Renal cortical epithelial cell (primary cell): ENCODE data around the gene RAD51D. TPM values are rescaled to one million over a fixed set of nuclear protein-coding genes. Genes with fewer than 3 reads are reported as not detected.
"Not testable (repeated sequence)": the region's sequence is repeated elsewhere in the genome, so short reads cannot be mapped to it uniquely, and the experiment has no call there.

ENCODE experiments used
- DNase-seq: peaks from one replicate; pipeline ENCODE4 v3.0.0-alpha.2; 2011; ENCODE audit warnings: low read depth
- total RNA-seq: library from RNA; depleted of rRNA; stranded (reverse); fragments of >200 nt; gene quantifications from 2 replicates; pipeline ENCODE4 v1.2.3, GENCODE V29; 2014

RAD51D gene
- total RNA-seq, 1 donor from 2014 or later, result 8.8 TPM

DNA sequence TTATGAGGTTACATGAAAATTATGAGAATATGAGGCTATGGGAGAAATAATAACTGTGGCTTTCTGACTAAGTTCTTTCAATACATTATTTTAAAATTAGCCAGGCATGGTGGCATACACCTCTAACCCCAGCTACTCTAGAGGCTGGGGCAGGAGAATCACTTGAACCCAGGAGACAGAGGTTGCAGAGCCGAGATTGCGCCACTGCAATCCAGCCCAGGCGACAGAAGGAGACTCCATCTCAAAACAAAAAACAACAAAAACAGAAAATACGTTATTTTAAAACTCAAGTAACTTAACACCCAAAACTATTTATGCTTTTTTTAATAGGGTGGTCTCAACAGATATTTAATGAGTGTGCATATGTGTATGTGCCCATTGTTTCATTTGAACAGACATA, 53.8 kb downstream of the RAD51D start:
- DNase-seq, result no peak

DNA sequence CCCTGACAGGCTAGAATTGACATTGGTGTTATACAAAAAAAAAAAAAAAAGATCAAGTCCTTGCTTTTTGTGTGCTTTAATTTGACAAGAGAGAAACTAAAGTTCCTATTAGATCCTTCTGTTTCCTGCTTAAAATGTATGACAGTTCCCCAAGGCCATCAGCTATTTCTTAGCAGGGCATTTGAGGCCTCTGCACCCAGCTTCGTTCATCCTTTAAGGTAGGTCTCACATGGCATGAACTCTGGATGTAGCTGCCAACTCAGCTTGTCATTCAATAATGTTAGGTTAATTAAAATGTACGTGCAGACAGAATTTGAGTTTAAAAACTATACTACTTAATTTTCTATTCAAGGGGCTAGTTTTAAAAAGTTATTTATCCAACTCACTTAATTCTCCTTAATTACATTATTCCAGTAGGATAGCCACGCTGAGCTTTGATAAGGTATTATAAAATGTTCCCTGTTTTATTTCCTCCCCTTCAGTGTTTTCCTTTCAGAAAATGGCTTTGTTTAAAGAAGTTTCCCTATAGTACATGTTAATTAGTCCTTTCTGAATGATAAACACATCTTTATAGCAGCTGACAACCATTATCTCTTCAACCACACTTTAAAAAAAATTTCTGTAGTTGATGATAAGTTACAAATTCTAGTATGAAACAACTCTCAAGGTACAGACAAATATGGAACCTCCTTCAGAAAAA, 55.0 kb downstream of the RAD51D start:
- no peak for DNase-seq

DNA sequence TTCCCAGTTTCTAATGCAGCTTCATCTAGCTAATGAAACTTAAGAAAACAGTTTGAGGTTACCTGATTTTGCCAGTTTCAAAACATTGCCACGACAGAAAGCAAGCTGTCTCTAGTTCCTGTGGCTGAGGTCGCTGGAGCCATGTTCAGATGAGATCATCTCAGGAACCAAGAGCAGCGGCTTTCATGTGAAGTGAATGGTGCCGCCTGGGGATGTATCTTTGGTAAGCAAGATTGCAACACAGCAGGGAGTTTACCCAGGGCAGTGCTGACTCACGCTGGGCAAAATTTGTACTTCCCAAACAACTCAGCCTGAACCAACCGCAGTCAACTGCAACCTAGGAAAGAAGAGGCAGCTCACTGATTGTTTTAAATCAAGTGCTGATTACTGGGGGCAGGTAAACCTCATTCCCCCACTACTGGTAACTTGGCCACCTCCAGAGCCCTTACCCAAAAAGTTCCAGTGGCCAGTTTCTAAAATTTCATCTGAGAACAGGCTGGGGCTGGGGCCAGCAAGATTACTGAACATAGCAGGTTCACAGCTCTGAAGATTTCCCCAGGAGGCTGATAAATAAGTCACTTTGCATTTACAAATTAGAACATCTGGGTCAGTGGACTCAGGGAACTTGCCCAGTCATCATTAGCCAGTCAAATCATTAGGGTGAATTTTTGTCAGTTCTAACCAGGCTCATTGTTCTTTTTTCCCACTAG, 56.0 kb downstream of the RAD51D start, which contains the start of gene RFFL:
Gene RFFL (minus strand): TSS at position 194 of the 710 bp plus-strand sequence. CDS start 37,154 bp downstream, outside the sequence.
- DNase-seq, result peak; percentile 100

DNA sequence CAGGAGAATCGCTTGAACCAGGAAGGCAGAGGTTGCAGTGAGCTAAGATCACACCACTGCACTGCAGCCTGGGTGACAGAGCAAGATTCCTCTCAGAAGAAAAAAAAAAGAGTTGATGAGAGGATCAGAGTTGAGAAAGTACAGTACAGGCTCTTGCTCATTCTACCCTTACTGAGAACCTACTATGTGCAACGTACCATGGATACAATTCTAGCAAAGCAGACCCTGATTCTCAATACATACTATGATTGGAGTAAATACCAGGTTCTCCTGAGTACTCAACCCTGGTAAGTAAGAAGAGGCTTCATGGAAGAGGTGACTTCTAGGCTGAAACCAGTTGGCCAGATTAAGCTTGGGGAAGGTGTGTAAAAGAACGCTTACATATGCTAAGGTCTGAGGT, 57.4 kb downstream of the RAD51D start:
- no peak for DNase-seq

DNA sequence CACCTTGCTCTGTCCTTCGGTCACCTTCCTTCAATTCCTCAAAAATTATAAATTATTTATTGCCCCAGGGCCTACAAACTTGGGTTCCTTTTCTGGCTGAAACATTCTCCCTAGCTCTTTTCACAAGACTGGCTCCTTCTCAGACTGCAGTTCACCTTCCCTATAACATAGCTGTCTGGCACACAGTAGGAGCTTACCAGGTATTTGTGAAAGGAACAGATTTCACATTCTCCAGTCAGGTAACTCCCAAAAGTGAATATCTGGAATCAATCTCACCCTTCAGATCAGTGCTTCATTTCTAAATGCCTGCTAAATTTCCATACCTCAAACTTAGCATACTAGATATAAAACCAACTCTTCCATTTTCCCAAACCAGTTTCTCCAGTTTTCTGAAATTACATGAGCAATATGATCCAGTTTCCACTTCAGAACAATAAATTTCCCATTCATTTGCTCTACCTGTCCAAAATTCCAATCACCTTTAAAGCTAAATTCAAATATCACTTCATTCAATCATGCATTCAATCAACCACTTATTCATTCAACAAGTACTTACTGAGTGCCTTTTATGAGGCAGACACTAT, 62.2 kb downstream of the RAD51D start:
- no peak for DNase-seq

DNA sequence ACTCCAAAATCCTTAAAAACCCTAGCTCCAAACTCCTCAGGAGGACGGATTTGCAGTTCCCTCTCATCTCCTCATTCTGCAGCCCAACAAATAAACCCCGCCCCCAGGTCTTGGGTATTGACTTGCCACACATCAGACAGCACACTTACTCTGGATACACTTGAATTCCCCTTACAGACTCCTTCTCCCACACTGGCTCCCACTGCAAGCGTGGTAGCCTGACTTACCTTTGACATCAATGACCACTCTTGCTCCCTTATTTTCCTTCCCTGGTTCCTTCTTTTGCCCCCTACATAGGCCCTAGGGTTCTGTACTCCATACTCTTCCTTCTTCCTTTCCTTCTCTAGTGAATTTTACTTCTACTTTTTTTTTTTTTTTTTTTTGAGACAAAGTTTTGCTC, 63.6 kb downstream of the RAD51D start:
- peak; percentile 89 for DNase-seq

DNA sequence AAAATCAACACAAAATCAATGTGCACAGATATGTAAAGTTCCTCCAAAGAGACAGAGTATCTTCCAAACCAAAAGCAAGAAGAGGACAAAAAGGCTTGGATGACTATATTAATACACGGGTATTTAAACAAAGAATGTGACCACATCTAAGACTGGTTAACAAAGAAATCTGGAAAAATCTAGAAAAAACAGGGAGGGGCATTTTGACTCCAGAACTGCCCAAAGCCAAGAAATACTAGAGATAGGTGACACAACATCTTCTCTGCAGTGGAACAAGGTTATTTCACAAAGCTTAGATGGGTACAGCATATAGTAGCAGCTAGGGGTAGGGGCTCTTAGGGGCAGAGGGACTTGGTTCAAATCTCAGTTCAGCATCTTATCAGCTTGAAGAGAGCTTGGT, 66.5 kb downstream of the RAD51D start:
- DNase-seq, result no peak

DNA sequence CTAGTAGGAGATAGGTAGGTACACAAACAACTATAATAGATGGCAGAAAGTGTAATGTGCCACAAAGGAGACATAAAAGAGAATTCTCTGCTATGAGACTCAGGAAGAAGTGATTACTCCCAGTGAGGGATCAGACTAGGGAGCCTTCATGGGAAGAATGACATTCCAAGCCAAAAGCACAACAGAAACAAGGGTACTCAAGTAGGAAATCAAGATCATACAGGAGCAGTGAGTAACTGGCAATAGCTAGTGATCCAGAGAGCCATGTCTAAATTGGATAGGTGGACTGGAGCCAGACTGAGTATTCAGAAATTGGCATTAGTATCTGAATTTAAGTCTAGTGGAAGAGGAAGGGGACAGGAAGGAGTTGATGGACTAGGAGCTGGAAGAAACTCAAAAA, 66.9 kb downstream of the RAD51D start:
- peak; percentile 77 for DNase-seq

DNA sequence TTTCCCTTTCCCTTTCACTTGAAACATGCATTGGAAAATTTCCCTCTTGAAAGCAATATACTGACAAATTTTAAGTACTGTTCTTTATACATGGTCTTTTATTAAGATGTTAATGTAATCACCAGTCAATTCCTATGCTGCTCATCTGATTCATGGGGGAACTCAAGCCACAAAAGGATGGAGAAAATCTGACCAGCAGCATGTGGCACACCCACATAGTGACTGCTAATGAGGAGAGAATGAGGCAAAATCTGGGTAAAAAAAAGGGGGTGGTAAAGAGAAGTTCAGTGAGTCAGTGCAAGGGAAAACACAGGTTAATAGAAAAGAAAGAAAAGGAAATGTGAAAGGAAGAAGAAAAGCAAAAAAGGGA, 67.4 kb downstream of the RAD51D start:
- DNase-seq, result peak; percentile 80

DNA sequence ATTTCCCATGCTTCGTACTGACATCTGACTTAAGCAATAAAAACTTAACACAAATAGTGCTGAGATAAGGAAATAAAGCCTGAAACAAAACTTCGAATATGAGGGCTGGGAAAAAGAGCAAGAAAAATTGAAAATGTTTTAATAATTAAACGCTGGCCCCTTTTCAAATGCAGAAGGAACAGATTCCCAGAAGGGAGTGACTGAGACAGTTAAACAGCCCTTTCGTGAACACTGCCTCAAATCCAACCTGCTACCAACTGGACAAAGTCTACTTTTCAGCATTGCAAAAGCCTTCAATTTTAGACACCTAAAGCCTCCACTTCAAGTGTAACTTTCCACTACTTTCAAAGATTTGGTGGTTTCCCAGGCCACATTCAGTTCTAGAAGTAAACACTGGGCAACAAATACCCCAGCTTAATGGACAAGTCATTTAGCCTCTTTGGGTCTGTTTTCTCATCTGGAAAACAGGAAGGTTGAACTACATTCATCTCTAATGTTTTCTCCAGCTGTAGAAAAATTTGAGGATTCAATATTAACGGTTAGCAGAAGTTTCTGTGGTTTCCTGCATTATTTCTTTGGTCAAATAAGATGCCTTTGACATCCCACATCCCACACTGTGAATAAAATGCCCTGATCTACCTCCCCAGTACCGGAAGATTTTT, 68.0 kb downstream of the RAD51D start:
- DNase-seq, result peak; percentile 88

DNA sequence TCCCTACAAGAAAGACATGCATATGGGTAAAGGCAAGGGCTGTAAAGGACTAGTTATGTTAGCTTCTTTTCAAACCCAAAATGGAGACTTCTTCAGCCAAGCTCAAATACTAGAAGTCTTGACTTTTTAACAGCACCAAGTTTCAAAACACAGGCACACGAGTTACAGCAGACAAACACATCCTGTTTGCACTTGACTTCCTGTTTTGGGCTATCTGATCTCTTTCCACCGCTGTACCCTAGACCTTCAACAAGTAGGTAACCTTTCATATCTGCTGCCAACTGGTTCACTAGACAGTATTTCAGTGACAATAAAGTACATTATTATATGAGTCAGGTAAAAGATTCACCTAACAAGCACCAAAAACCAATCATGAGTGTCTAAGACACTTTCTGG, 68.5 kb downstream of the RAD51D start:
- peak; percentile 56 for DNase-seq

DNA sequence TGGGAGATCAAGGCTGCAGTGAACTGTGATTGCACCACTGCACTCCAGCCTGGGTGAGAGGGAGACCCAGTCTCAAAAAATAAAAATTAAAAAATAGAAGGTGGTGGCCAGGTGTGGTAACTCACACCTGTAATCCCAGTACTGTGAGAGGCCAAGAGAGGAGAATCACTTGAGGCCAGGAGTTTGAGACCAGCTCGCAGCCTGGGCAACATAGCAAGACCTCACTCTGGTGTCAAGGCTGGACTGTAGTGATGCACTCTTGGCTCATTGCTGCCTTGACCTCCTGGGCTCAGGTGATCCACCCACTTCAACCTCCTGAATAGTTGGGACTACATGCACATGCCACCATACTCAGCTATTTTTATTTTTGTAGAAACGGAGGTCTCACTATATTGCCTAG, 69.5 kb downstream of the RAD51D start:
- DNase-seq, result no peak

DNA sequence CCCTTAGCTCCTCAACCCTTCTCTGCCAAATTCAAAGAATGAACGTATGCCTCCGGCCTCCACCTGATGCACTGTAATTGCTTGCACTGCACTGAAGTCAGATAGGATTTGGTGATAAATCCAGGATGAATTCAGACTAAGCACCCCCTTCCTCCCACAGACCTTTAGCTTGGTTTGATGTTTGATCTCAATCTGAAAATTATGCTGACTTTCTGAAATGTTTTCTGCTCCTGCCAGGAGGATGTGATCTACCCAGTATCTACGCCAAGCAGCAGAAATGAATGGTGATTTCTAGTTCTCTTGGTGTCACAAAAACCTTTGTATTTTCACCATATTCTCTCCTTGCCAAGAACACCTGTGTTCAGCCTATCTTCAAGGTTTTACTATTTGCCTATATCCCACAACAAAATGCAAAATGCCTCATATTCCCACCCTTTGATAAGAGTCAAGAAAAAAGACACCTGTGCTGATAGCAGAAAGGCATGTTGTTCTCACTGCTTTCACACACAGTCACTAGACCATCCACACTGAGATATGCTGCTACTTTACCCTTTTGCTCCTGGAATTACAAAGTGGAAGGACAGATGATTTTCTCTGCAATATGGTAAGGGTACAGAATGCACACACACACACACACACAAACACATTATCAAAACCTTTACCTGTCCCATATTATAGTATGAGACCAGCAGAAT, 70.8 kb downstream of the RAD51D start:
- DNase-seq, result no peak

DNA sequence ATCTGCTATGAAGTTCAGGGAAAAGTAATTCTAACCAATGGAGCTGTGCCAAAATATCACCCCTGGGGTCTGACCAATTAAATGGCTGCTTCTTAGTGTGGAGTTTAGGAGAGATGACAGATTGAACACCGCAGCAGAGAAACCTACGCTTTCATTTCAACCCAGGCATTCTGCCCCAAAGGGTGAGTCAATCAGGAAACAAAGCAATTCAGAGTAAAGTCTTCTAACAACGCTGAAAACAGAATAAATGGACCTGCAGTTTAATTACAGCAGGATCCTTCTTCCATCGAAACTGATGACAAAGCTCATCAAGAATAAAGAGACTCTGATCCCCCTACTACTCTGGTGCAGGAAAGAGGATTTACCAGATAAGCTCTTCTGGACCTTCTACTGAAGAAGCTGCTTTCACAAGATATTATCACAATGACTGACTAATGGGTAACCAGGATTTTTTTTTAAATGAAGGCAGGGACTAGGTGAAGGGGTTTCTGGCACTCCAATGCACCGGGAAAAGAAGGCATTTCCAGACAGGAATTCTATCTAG, 72.8 kb downstream of the RAD51D start:
- DNase-seq, result peak; percentile 77

DNA sequence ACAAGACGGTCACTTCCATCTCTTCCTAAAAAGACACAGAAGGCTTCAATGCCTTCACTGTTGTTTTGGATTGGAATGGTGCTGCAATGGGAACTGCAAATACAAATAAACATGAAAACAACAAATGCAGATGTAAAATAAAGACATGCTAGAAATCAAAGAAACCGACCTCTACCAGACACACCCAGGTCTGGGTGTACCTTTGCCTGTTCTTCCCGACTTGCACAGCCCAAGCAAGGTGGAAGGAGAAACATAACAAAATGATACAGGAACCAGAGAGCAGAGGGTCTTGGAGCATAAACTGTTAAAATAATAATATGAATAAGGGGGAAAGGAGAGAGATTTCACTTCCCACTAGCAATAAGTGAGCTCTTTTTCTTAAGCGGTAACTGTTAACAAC, 73.4 kb downstream of the RAD51D start:
- DNase-seq, result no peak

DNA sequence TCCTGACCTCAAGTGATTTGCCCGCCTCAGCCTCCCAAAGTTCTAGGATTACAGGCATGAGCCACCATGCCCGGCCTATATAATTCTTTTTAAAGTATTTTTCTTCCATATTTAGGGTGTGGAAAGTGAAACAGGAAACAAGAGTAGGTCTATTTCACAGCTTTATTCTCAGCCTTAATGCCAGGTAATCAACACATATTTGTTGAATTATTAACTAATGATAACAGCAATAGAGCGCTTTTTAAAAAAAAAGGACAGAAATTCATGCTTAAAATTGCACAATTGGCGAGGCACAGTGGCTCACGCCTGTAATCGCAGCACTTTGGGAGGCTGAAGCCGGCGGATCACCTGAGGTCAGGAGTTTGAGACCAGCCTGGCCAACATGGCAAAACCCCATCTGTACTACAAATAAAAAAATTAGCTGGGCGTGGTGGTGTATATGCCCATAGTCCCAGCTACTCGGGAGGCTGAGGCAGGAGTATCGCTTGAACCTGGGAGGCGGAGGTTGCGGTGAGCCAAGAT, 74.1 kb downstream of the RAD51D start:
- DNase-seq, result not testable (repeated sequence)

DNA sequence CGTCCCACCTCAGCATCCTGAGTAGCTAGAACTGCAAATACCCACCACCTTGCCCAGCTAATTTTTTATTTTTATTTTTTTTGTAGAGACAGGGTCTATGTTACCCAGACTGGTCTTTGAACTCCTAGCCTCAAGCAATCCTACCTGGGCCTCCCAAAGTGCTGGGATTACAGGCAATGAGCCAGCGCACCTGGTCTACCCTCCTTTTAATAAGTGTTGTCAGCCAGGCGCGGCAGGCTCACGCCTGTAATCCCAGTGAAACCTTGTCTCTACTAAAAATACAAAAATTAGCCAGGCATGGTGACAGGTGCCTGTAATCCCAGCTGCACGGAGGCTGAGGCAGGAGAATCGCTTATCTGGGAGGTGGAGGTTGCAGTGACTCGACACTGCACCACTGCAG, 75.5 kb downstream of the RAD51D start:
- no peak for DNase-seq
